NCI-H1092 treated with DMSO at 0.1 percent for 48 hours (cell line): Measurements from ENCODE around the gene CSRNP3.

Experiments used
- DNase-seq: peaks from one replicate; lab custom pipeline; 2025; lab: John Stamatoyannopoulos, UW

CSRNP3 gene

GRCh38 chr2:165469417-165469816, at the start of gene CSRNP3:
Gene CSRNP3 (plus strand): TSS chr2:165469698. CDS start chr2:165595066, 125,368 bp downstream.
- DNase-seq, result peak; percentile 94

- DNase-seq, result no peak
Observed at GRCh38 chr2:165420231-165420630, 49.3 kb upstream of the CSRNP3 start.

- no peak for DNase-seq
Observed at GRCh38 chr2:165423081-165423480, 46.4 kb upstream of the CSRNP3 start.

- no peak for DNase-seq
Observed at GRCh38 chr2:165425556-165425955, 43.9 kb upstream of the CSRNP3 start.

- no peak for DNase-seq
Observed at GRCh38 chr2:165427686-165428085, 41.8 kb upstream of the CSRNP3 start.

- DNase-seq, result no peak
Observed at GRCh38 chr2:165428926-165429325, 40.6 kb upstream of the CSRNP3 start.

- DNase-seq, result no peak
Observed at GRCh38 chr2:165431014-165431413, 38.5 kb upstream of the CSRNP3 start.

GRCh38 chr2:165432234-165432966, 37.1 kb upstream of the CSRNP3 start:
- DNase-seq, result no peak

- no peak for DNase-seq
Observed at GRCh38 chr2:165434865-165435496, 34.5 kb upstream of the CSRNP3 start.

- no peak for DNase-seq
Observed at GRCh38 chr2:165435611-165436010, 33.9 kb upstream of the CSRNP3 start.

GRCh38 chr2:165436559-165436958, 32.9 kb upstream of the CSRNP3 start:
- no peak for DNase-seq

- DNase-seq, result no peak
Observed at GRCh38 chr2:165440367-165440766, 29.1 kb upstream of the CSRNP3 start.

- DNase-seq, result no peak
Observed at GRCh38 chr2:165443511-165443910, 26.0 kb upstream of the CSRNP3 start.

GRCh38 chr2:165448406-165448805, 21.1 kb upstream of the CSRNP3 start:
- DNase-seq, result no peak

GRCh38 chr2:165450156-165450555, 19.3 kb upstream of the CSRNP3 start:
- no peak for DNase-seq

GRCh38 chr2:165452327-165452726, 17.2 kb upstream of the CSRNP3 start:
- DNase-seq, result no peak

- no peak for DNase-seq
Observed at GRCh38 chr2:165453561-165454094, 15.9 kb upstream of the CSRNP3 start.

GRCh38 chr2:165454905-165455304, 14.6 kb upstream of the CSRNP3 start:
- DNase-seq, result no peak

- no peak for DNase-seq
Observed at GRCh38 chr2:165456027-165456426, 13.5 kb upstream of the CSRNP3 start.

GRCh38 chr2:165462443-165462842, 7.1 kb upstream of the CSRNP3 start:
- DNase-seq, result peak; percentile 95

GRCh38 chr2:165466386-165466785, 3.1 kb upstream of the CSRNP3 start:
- DNase-seq, result no peak

GRCh38 chr2:165467921-165468320, 1.6 kb upstream of the CSRNP3 start:
- no peak for DNase-seq

GRCh38 chr2:165470361-165470760, 863 bp downstream of the CSRNP3 start:
- DNase-seq, result no peak
